Fibroblast of lung (primary cell): ENCODE results near the gene MTHFD2. TPM values are rescaled to one million over a fixed set of nuclear protein-coding genes. Genes with fewer than 3 reads are reported as not detected.

Experiments
- DNase-seq, 2 donors: peaks; one replicate each; pipeline versions ENCODE4 v3.0.0 to v3.0.0-alpha.2; 2010; ENCODE audit warnings: low read depth in 2 of 2
- H2AFZ ChIP-seq: 2 replicates; pipeline ENCODE4 v1.5.1; 2012; ENCODE audit warnings: low read length, control low read depth, inconsistent platforms
- H3K27ac ChIP-seq: 2 replicates; pipeline ENCODE4 v1.5.1; 2011; ENCODE audit warnings: low read length, control low read depth; ENCODE audit not compliant: insufficient read depth
- H3K27me3 ChIP-seq: 2 replicates; pipeline ENCODE4 v1.5.1; 2011; ENCODE audit warnings: mild to moderate bottlenecking, low read length; ENCODE audit not compliant: control insufficient read depth, insufficient read depth
- H3K36me3 ChIP-seq: 2 replicates; pipeline ENCODE4 v1.5.1; 2011; ENCODE audit warnings: low read length; ENCODE audit not compliant: control insufficient read depth, insufficient read depth
- H3K4me1 ChIP-seq: 2 replicates; pipeline ENCODE4 v1.5.1; 2011; ENCODE audit warnings: low read length; ENCODE audit not compliant: control insufficient read depth, insufficient read depth; ENCODE audit errors: extremely low read depth
- H3K4me2 ChIP-seq: 2 replicates; pipeline ENCODE4 v1.5.1; 2011; ENCODE audit warnings: low read length, control low read depth; ENCODE audit not compliant: insufficient read depth; ENCODE audit errors: extremely low read depth
- H3K4me3 ChIP-seq, 4 experiments: fragments of 200-600 bp in 1 of 4; sonication (generic) in 1 of 4; replicated peaks in 1 of 4; 2 replicates each; pipeline ENCODE4 v1.5.1; 2011 to 2016; ENCODE audit warnings: low read length in 4 of 4, low read depth in 3 of 4, mild to moderate bottlenecking in 3 of 4, control low read depth in 2 of 4, inconsistent platforms in 1 of 4, mixed read lengths in 1 of 4; ENCODE audit not compliant: insufficient read depth in 1 of 4; ENCODE audit errors: control extremely low read depth in 1 of 4
- H3K79me2 ChIP-seq: 2 replicates; pipeline ENCODE4 v1.5.1; 2012; ENCODE audit warnings: mild to moderate bottlenecking, low read length, inconsistent platforms; ENCODE audit not compliant: control insufficient read depth, insufficient read depth
- H3K9ac ChIP-seq: 2 replicates; pipeline ENCODE4 v1.5.1; 2011; ENCODE audit warnings: mild to moderate bottlenecking, low read length, control low read depth; ENCODE audit not compliant: insufficient read depth
- H3K9me3 ChIP-seq: 2 replicates; pipeline ENCODE4 v1.5.1; 2012; ENCODE audit warnings: low read depth, low read length; ENCODE audit not compliant: control insufficient read depth, insufficient read depth
- H4K20me1 ChIP-seq: 2 replicates; pipeline ENCODE4 v1.5.1; 2011; ENCODE audit warnings: low read length; ENCODE audit not compliant: control insufficient read depth, insufficient read depth; ENCODE audit errors: extremely low read depth
- EZH2 ChIP-seq: IDR thresholded peaks from 2 replicates; pipeline ENCODE4 v1.5.1; 2012; ENCODE audit warnings: low read length, control low read depth, mild to moderate bottlenecking; ENCODE audit errors: missing control alignments
- polyA plus RNA-seq, 2 donors: library from polyadenylated mRNA; depleted of rRNA in 1 of 2; stranded (reverse) in 1 of 2; unstranded in 1 of 2; fragments of >200 nt; gene quantifications; 2 replicates each; pipeline ENCODE4 v1.2.1, GENCODE V29; 2011 to 2012; ENCODE audit warnings: missing spikeins in 1 of 2
- total RNA-seq: library from RNA; depleted of rRNA; stranded (reverse); fragments of >200 nt; gene quantifications from 2 replicates; pipeline ENCODE4 v1.2.1, GENCODE V29; 2014
- TF ChIP-seq, protein P1 (sequence below), 2 donors: IDR thresholded peaks in 1 of 2; conservative IDR thresholded peaks in 1 of 2; 1 replicate in 1 of 2; 2 replicates in 1 of 2; pipeline ENCODE4 v1.5.1; 2011 to 2012; ENCODE audit warnings: low read length in 2 of 2, control low read depth in 1 of 2, inconsistent platforms in 1 of 2, low read depth in 1 of 2, mild to moderate bottlenecking in 1 of 2

Gene MTHFD2
- total and polyA plus RNA-seq, 2 donors (not counting 1 experiment from before 2014, with no cell fraction given), result 95.4 to 334 TPM

DNA sequence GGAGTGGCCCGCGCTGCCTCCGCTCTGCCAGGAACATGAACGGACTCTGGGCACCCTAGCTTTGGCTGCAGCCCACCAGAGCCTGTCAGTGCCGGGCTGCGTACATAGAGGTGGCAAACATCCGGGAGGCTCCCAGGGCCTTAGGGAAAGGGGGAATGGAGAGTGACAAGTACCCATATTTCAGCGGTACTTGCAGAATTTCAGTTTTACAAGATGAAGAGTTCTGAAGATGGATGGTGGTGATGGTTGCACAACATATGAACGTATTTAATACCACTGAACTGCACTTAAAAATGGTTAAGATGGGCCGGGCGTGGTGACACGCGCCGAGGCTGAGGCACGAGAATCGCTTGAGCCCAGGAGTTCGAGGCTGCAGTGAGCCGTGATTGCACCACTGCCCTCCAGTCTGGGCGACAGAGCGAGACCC, 873 bp downstream of the MTHFD2 start:
- H4K20me1 ChIP-seq, result no peaks in the 10 kb centered on the region
- H3K27ac ChIP-seq, result peak overlapping the region; percentile 96
- H3K4me1 ChIP-seq, result peaks cover 7% of the 10 kb centered on the region
- no peaks in the 10 kb centered on the region for H3K9me3 ChIP-seq
- no peaks in the 10 kb centered on the region for H3K36me3 ChIP-seq
- no peak for TF ChIP-seq EZH2
- TF ChIP-seq, protein P1, sequence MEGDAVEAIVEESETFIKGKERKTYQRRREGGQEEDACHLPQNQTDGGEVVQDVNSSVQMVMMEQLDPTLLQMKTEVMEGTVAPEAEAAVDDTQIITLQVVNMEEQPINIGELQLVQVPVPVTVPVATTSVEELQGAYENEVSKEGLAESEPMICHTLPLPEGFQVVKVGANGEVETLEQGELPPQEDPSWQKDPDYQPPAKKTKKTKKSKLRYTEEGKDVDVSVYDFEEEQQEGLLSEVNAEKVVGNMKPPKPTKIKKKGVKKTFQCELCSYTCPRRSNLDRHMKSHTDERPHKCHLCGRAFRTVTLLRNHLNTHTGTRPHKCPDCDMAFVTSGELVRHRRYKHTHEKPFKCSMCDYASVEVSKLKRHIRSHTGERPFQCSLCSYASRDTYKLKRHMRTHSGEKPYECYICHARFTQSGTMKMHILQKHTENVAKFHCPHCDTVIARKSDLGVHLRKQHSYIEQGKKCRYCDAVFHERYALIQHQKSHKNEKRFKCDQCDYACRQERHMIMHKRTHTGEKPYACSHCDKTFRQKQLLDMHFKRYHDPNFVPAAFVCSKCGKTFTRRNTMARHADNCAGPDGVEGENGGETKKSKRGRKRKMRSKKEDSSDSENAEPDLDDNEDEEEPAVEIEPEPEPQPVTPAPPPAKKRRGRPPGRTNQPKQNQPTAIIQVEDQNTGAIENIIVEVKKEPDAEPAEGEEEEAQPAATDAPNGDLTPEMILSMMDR (conservative IDR thresholded peaks at IDR 0.05 in 1 of 2, IDR thresholded peaks at IDR 0.05 in 1 of 2; ENCODE audit: low read depth in 1 of 2, low read length in 2 of 2), result no peak
- peak overlapping the region; percentile 90 for H3K4me2 ChIP-seq
- H3K4me3 ChIP-seq, result peak overlapping the region; percentile 79 to 98 (median 86)
- peaks cover 38% of the 10 kb centered on the region for H3K79me2 ChIP-seq
- H3K9ac ChIP-seq, result peak overlapping the region; percentile 97
- peak in 1 of 2 donors; percentile 82 for DNase-seq
- H2AFZ ChIP-seq, result peak overlapping the region; percentile 75
- H3K27me3 ChIP-seq, result no peaks in the 10 kb centered on the region

DNA sequence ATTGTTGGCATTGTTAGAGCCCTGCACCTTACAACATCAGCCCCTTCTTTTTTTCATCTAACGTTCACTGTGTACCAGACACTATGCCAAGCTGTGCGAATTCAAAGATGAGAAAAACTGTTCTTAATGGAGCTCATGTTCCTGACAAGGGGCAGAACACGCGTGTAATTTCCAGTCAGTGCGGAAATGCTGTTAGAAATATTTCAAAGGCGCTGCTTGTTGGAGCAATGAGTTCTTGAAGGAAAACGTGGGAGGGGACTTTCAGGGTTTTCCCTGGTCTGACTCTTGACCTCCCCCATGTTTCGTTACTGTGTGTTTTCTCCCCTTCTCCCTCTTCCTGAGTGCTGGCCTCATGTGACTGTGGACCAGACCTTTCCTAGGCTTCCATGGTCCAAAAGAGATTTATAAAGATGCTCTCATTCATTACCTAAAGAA, 1.5 kb downstream of the MTHFD2 start:
- H3K4me1 ChIP-seq, result peaks cover 7% of the 10 kb centered on the region
- H4K20me1 ChIP-seq, result no peaks in the 10 kb centered on the region
- peak overlapping the region; percentile 96 for H3K27ac ChIP-seq
- peak overlapping the region; percentile 5 for H3K9ac ChIP-seq
- TF ChIP-seq, protein P1 (conservative IDR thresholded peaks at IDR 0.05 in 1 of 2, IDR thresholded peaks at IDR 0.05 in 1 of 2; ENCODE audit: low read depth in 1 of 2, low read length in 2 of 2), result no peak
- no peak for TF ChIP-seq EZH2
- H3K27me3 ChIP-seq, result no peaks in the 10 kb centered on the region
- H2AFZ ChIP-seq, result no peak overlapping the region
- H3K9me3 ChIP-seq, result no peaks in the 10 kb centered on the region
- H3K79me2 ChIP-seq, result peaks cover 41% of the 10 kb centered on the region
- H3K4me3 ChIP-seq, result peak overlapping the region; percentile 79 to 98 (median 86)
- peak in 1 of 2 donors; percentile 29 for DNase-seq
- H3K36me3 ChIP-seq, result no peaks in the 10 kb centered on the region
- H3K4me2 ChIP-seq, result peak overlapping the region; percentile 96

DNA sequence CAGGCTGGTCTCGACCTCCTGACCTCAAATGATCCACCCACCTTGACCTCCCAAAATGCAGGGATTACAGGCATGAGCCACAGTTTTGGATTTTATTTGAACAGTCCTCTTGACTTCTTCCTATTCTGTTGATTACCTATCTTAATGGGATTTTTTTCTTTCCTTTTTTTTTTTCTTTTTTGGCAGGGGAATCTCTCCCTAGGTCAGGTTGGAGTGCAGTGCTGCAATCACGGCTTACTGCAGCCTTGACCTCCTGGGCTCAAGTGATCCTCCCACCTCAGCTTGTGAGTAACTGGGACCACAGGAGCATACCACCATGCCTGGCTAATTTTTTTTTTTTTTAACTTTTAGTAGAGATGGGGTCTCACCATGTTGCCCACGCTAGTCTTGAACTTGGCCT, 2.8 kb downstream of the MTHFD2 start:
- Histone ChIP-seq H3K27me3 (no peaks in the 10 kb centered on the region), H3K4me1 (peaks cover 11% of the 10 kb centered on the region), H2AFZ (no peak overlapping the region), H3K4me2 (peak overlapping the region; percentile 46), H3K9me3 (no peaks in the 10 kb centered on the region), H3K9ac (no peak overlapping the region), H3K4me3 (peak overlapping the region in 2 of 4 experiments; percentile 8 to 98), H3K79me2 (peaks cover 48% of the 10 kb centered on the region), H3K27ac (no peak overlapping the region), H3K36me3 (no peaks in the 10 kb centered on the region), H4K20me1 (no peaks in the 10 kb centered on the region)
- no peak for TF ChIP-seq EZH2
- DNase-seq, result no peak
